HEK293T (cell line): ENCODE measurements around the gene ADCY9.
A peak's percentile ranks its signal among the peaks of the same experiment; 100 is the strongest.
"Not testable (repeated sequence)": the region's sequence is repeated elsewhere in the genome, so short reads cannot be mapped to it uniquely, and the experiment has no call there.

Experiments
- CTCF ChIA-PET: fragments of 350-600 bp; formaldehyde crosslinking; extraction: SDS; loops from one replicate; lab custom pipeline; 2021; ENCODE audit warnings: antibody characterized with exemption, inconsistent platforms; lab: Yijun Ruan, JAX
- POLR2A ChIA-PET: fragments of 350-600 bp; formaldehyde crosslinking; extraction: SDS; loops from one replicate; lab custom pipeline; 2020; ENCODE audit warnings: antibody characterized with exemption, inconsistent platforms; lab: Yijun Ruan, JAX
- DNase-seq: peaks from one replicate; pipeline ENCODE4 v3.0.0; 2012; ENCODE audit warnings: mixed read lengths; ENCODE audit errors: extremely low spot score
- ARNT ChIP-seq: fragments of 450-650 bp; IDR thresholded peaks from 2 replicates; pipeline ENCODE4 v1.6.1; 2017; ENCODE audit warnings: mild to moderate bottlenecking
- BHLHE40 ChIP-seq: fragments of 450-650 bp; IDR thresholded peaks from 2 replicates; pipeline ENCODE4 v1.6.1; 2016; ENCODE audit warnings: mild to moderate bottlenecking, moderate library complexity, borderline replicate concordance
- CTBP1 ChIP-seq: fragments of 450-650 bp; IDR thresholded peaks from 2 replicates; pipeline ENCODE4 v1.6.1; 2016; ENCODE audit warnings: borderline replicate concordance
- ELF4 ChIP-seq: fragments of 450-650 bp; IDR thresholded peaks from 2 replicates; pipeline ENCODE4 v1.6.1; 2017; ENCODE audit warnings: antibody characterized with exemption
- FOXA1 ChIP-seq: fragments of 450-650 bp; IDR thresholded peaks from 2 replicates; pipeline ENCODE4 v1.6.1; 2016; ENCODE audit warnings: mild to moderate bottlenecking
- FOXK2 ChIP-seq: fragments of 450-650 bp; IDR thresholded peaks from 2 replicates; pipeline ENCODE4 v1.6.1; 2016; ENCODE audit warnings: mild to moderate bottlenecking
- FOXM1 ChIP-seq: fragments of 450-650 bp; IDR thresholded peaks from 2 replicates; pipeline ENCODE4 v1.6.1; 2017; ENCODE audit warnings: mild to moderate bottlenecking, borderline replicate concordance
- HDGF ChIP-seq: fragments of 450-650 bp; IDR thresholded peaks from 2 replicates; pipeline ENCODE4 v1.6.1; 2017; ENCODE audit warnings: antibody characterized with exemption, borderline replicate concordance
- L3MBTL2 ChIP-seq: fragments of 450-650 bp; conservative IDR thresholded peaks from 2 replicates; pipeline ENCODE4 v1.6.1; 2016; ENCODE audit warnings: mild to moderate bottlenecking
- LEF1 ChIP-seq: fragments of 450-650 bp; IDR thresholded peaks from 2 replicates; pipeline ENCODE4 v1.6.1; 2017; ENCODE audit warnings: mild to moderate bottlenecking, borderline replicate concordance
- NFRKB ChIP-seq: fragments of 450-650 bp; IDR thresholded peaks from 2 replicates; pipeline ENCODE4 v1.6.1; 2016; ENCODE audit warnings: mild to moderate bottlenecking, moderate library complexity
- PKNOX1 ChIP-seq: fragments of 450-650 bp; IDR thresholded peaks from 2 replicates; pipeline ENCODE4 v1.6.1; 2016
- SP1 ChIP-seq: fragments of 450-650 bp; IDR thresholded peaks from 2 replicates; pipeline ENCODE4 v1.6.1; 2017
- SUZ12 ChIP-seq: fragments of 450-650 bp; IDR thresholded peaks from 2 replicates; pipeline ENCODE4 v1.6.1; 2016; ENCODE audit warnings: mild to moderate bottlenecking
- TARDBP ChIP-seq: fragments of 450-650 bp; IDR thresholded peaks from 2 replicates; pipeline ENCODE4 v1.6.1; 2016
- ZNF384 ChIP-seq: fragments of 450-650 bp; IDR thresholded peaks from 2 replicates; pipeline ENCODE4 v1.6.1; 2016

Gene ADCY9

GRCh38 chr16:4082474-4083044 is 33.7 kb downstream of the ADCY9 start:
- TF ChIP-seq SP1: no peak
- TF ChIP-seq PKNOX1: no peak
- TF ChIP-seq SUZ12: no peak
- TF ChIP-seq HDGF: no peak
- TF ChIP-seq NFRKB: no peak
- TF ChIP-seq L3MBTL2: no peak
- no peak for TF ChIP-seq BHLHE40
- CTCF ChIA-PET: no interaction called here
- POLR2A ChIA-PET: no interaction called here
- no peak for DNase-seq

GRCh38 chr16:4081521-4082021 is 34.7 kb downstream of the ADCY9 start:
- CTCF ChIA-PET: no interaction called here
- DNase-seq: no peak
- TF ChIP-seq NFRKB (no peak), ELF4 (no peak), FOXM1 (no peak), FOXA1 (no peak), L3MBTL2 (no peak), SUZ12 (no peak), BHLHE40 (no peak), LEF1 (no peak), ARNT (no peak), PKNOX1 (no peak), CTBP1 (no peak), HDGF (no peak), SP1 (no peak), FOXK2 (no peak), ZNF384 (no peak)
- POLR2A ChIA-PET: interaction anchor here (0.7 kb wide), 1 partner anchor 12 kb away, joined by 3 read pairs; no protein-coding TSS in a partner anchor

GRCh38 chr16:4081047-4081446 is 35.2 kb downstream of the ADCY9 start:
- no peak for DNase-seq
- ChIA-PET POLR2A (interaction anchor here (0.7 kb wide), 1 partner anchor 13 kb away, joined by 3 read pairs; no protein-coding TSS in a partner anchor), CTCF (no interaction called here)
- TF ChIP-seq TARDBP (no peak), LEF1 (no peak), FOXK2 (no peak), SP1 (no peak), SUZ12 (no peak), CTBP1 (no peak), HDGF (no peak), PKNOX1 (no peak), NFRKB (no peak)

- TF ChIP-seq ELF4: no peak
- TF ChIP-seq FOXA1: no peak
- TF ChIP-seq CTBP1: no peak
- no peak for TF ChIP-seq SUZ12
- DNase-seq: no peak
- ChIA-PET CTCF (no interaction called here), POLR2A (no interaction called here)
These were observed 39.0 kb downstream of the ADCY9 start for GRCh38 chr16:4077174-4077649.

GRCh38 chr16:4075534-4075933 is 40.7 kb downstream of the ADCY9 start:
- TF ChIP-seq PKNOX1 (no peak), SP1 (no peak), HDGF (no peak), FOXK2 (no peak)
- DNase-seq: no peak
- POLR2A ChIA-PET: no interaction called here
- CTCF ChIA-PET: interaction anchor here (0.6 kb wide), 1 partner anchor 94 kb away, joined by 4 read pairs; no protein-coding TSS in a partner anchor

- DNase-seq, POLR2A ChIA-PET: not testable (repeated sequence)
- CTCF ChIA-PET: interaction anchor here (0.7 kb wide), 1 partner anchor 66 kb away, joined by 5 read pairs; no protein-coding TSS in a partner anchor
- TF ChIP-seq ZNF384: peak; percentile 72
These were observed 43.1 kb downstream of the ADCY9 start for GRCh38 chr16:4073150-4073549.
